ENCODE data around the gene SLC31A1. TPM values are rescaled to one million over a fixed set of nuclear protein-coding genes. Genes with fewer than 3 reads are reported as not detected.

The SLC31A1 gene
- total and polyA plus RNA-seq, 3 donors from 2014 or later = 12.3 to 21.9 (median 15.3) TPM

DNA sequence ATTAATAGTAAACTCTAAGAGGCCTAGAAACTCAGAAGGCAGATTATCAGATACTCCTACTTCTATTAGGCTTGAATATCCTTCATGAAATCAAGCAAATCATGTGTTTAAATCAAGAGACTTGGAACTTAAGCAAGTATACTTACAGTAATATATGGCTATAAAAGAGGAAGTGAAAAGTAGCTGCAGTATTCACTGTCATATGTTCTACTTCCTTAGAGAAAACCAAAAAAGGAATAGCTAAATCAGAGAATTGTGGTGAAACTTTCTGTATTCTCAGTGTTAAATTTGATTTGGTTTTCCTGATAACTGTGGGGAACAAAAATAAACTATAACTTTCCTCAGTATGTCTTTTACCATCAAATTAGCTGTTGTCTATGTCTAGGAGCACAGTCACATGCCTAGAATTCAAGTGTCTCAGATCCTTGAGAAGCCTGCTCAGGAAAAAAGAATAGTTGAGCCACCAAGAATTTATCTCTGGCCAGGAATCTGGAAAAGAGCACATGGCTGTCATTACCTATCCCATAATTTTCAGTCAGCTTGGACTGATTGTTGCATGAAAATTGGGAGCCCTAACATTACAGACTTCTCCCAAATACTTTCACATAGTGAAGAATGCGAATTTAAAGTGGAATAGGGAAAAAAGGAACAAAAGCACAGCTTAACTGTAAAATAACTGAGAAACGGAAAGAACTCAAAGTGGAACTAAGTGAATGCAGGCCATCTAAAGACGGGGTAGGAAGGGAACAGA lies 2.0 kb upstream of the SLC31A1 start:
- TF ChIP-seq POLR2A (IDR thresholded peaks at IDR 0.05) = no peak
- TF ChIP-seq, protein P1, sequence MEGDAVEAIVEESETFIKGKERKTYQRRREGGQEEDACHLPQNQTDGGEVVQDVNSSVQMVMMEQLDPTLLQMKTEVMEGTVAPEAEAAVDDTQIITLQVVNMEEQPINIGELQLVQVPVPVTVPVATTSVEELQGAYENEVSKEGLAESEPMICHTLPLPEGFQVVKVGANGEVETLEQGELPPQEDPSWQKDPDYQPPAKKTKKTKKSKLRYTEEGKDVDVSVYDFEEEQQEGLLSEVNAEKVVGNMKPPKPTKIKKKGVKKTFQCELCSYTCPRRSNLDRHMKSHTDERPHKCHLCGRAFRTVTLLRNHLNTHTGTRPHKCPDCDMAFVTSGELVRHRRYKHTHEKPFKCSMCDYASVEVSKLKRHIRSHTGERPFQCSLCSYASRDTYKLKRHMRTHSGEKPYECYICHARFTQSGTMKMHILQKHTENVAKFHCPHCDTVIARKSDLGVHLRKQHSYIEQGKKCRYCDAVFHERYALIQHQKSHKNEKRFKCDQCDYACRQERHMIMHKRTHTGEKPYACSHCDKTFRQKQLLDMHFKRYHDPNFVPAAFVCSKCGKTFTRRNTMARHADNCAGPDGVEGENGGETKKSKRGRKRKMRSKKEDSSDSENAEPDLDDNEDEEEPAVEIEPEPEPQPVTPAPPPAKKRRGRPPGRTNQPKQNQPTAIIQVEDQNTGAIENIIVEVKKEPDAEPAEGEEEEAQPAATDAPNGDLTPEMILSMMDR (IDR thresholded peaks at IDR 0.05) = no peak
- H3K4me1 ChIP-seq = peaks cover 12% of the 10 kb centered on the region
- H3K36me3 ChIP-seq (ENCODE audit: low read depth, missing control alignments) = no peaks in the 10 kb centered on the region
- 46 to 66% methylated on average over 3 of the region's 3 CpGs for WGBS, 2 donors
- H3K27ac ChIP-seq = no peak overlapping the region
- no peaks in the 10 kb centered on the region for H3K9me3 ChIP-seq
- no peak overlapping the region for H3K4me3 ChIP-seq
- no peak for DNase-seq
- H3K27me3 ChIP-seq = no peaks in the 10 kb centered on the region
- intact Hi-C loops (cut with DNase I; ENCODE audit: low total_unique reads) = no loop called here

DNA sequence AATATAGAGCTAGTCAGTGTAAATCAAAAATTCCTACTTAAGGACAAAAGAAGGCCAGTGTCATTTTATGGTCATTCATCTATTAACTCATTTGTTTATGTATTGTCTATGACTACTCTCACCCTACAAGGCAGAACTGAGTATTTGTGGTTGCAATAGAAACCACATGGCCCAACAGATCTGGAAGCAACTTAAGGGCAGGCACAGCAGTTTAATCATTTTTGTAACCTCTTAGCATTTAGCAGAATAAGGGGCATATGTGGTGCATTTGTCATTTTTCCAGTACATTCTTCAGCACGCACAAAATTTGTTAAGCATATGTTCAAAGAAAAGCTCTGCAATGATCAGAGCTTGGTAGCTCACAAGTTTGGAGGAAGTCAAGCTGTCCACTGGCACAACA lies 1.4 kb upstream of the SLC31A1 start:
- intact Hi-C loops (cut with DNase I; ENCODE audit: low total_unique reads) = loop anchor here (5.0 kb wide), 1 partner anchor 47 kb away; no protein-coding TSS in a partner anchor
- no peaks in the 10 kb centered on the region for H3K36me3 ChIP-seq (ENCODE audit: low read depth, missing control alignments)
- peak overlapping the region; percentile 63 to 83 for H3K4me3 ChIP-seq
- H3K27me3 ChIP-seq = no peaks in the 10 kb centered on the region
- H3K27ac ChIP-seq = no peak overlapping the region
- no peak for DNase-seq
- WGBS, 2 donors = 30 to 32% methylated on average over 1 of the region's 1 CpG
- TF ChIP-seq, protein P1 (IDR thresholded peaks at IDR 0.05) = no peak
- TF ChIP-seq POLR2A (IDR thresholded peaks at IDR 0.05) = no peak
- H3K4me1 ChIP-seq = peaks cover 12% of the 10 kb centered on the region
- no peaks in the 10 kb centered on the region for H3K9me3 ChIP-seq

DNA sequence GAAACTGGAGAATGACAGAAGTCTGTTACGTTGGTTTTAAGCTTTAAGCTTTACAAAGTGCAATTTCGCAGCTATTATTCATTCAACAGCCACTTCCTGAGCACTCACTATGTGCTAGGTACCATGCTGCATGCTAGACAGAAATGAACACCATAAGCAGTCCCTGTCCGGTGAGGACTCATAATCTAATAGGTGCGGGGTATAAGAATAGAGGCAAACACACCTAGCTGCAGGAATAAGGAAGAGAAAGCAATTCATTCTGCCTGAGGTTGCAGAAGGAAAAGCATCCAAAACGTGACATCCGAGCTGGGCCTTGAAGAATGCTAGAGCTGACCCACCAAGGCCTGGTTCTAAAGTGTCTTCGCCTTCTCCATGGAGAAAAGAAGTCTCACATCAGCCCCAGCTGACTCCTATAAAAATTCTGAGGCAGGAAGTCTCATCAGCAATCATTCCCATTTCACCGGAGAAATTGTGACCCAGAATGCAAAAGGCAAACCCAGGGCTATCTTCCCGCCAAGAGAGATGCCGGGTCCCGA lies 809 bp upstream of the SLC31A1 start:
- intact Hi-C loops (cut with DNase I; ENCODE audit: low total_unique reads) = loop anchor here (5.0 kb wide), 1 partner anchor 47 kb away; no protein-coding TSS in a partner anchor
- Histone ChIP-seq H3K4me1 (peaks cover 12% of the 10 kb centered on the region), H3K27me3 (no peaks in the 10 kb centered on the region), H3K9me3 (no peaks in the 10 kb centered on the region), H3K36me3 (ENCODE audit: low read depth, missing control alignments) (no peaks in the 10 kb centered on the region), H3K4me3 (peak overlapping the region; percentile 63 to 83), H3K27ac (peak overlapping the region; percentile 69 to 80)
- no peak for TF ChIP-seq POLR2A (IDR thresholded peaks at IDR 0.05)
- TF ChIP-seq, protein P1 (IDR thresholded peaks at IDR 0.05) = no peak
- WGBS, 2 donors = 7% methylated on average over 11 of the region's 11 CpGs
- DNase-seq = no peak

DNA sequence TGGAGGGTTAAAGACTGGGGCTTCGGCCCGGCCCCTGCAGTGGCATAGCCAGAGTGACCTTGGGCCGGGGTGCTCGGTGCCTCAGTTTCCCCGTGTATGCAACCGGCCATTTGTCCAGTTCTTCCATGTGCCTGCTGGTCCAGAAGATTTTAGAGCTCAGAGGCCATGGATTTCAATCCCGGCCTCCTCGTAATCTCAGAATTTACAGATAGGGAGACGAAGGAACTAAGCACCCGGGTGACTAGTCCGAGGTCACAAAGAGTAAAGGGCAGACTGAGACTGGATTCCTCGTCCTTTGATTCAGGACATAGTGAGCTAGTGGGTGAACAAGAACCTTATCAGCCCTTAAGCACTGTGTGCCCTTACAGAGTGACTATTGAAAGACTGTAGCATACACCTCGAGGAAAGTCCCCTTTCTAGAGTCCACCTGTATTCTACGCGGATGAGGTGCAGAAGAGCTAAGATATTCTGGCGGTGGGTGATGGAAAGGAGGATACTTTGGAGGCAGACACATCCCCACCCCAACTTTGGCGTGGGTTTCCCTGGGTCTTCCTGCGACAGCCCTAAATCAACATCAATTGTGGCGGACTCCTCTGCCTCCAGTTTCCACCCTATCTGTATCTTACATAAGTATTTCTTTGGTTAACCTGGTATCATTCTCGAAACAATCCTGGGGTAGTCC lies 597 bp downstream of the SLC31A1 start:
- DNase-seq = no peak
- H3K27me3 ChIP-seq = no peaks in the 10 kb centered on the region
- H3K4me3 ChIP-seq = peak overlapping the region; percentile 63 to 83
- no peaks in the 10 kb centered on the region for H3K36me3 ChIP-seq (ENCODE audit: low read depth, missing control alignments)
- no peaks in the 10 kb centered on the region for H3K9me3 ChIP-seq
- intact Hi-C loops (cut with DNase I; ENCODE audit: low total_unique reads) = loop anchor here (5.0 kb wide), 1 partner anchor 45 kb away; no protein-coding TSS in a partner anchor
- WGBS, 2 donors = 6% methylated on average over 17 to 20 of the region's 20 CpGs
- H3K4me1 ChIP-seq = peaks cover 12% of the 10 kb centered on the region
- peak overlapping the region; percentile 69 to 80 for H3K27ac ChIP-seq
- TF ChIP-seq POLR2A (IDR thresholded peaks at IDR 0.05) = no peak
- TF ChIP-seq, protein P1 (IDR thresholded peaks at IDR 0.05) = no peak

Data from testis (tissue), 3 donors.